ENCODE measurements around the gene IL1R2. TPM values are rescaled to one million over a fixed set of nuclear protein-coding genes. Genes with fewer than 3 reads are reported as not detected.

Gene IL1R2
- total and polyA plus RNA-seq, 4 donors = 7.3 to 902 (median 64.1) TPM

DNA sequence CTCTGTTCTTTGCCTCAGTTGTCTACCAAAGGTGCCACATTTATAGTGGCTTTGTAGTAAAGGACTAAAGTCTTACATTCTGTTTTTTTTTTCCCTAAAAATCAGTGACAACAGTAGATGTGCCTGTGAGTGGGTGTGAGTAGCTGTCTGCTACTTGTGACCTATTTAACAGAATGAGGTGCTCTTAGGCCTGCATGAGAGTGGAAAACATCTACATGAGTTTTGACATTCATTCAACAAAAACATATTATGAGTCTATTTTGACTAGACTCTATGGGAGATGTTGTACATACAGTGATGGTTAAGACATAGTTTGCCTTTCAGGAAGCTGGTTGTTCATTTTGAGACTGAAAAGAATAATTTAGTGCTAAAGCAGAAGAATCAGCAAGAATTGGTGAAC lies 36.7 kb downstream of the IL1R2 start:
- peak overlapping the region in 1 of 2 donors; percentile 74 for H3K27ac ChIP-seq (ENCODE audit: low read depth in 1 of 2, low read length in 1 of 2)

GRCh38 chr2:102029405-102029804 lies 37.6 kb downstream of the IL1R2 start:
- 93 to 95% methylated on average over 2 of the region's 2 CpGs for WGBS, 2 donors
- H3K36me3 ChIP-seq (ENCODE audit: control insufficient read depth in 4 of 4, insufficient read depth in 4 of 4, low read length in 4 of 4) = no peaks in the 10 kb centered on the region
- peaks cover 0 to 53% (median 29%) of the 10 kb centered on the region in 5 donors for H3K4me1 ChIP-seq (ENCODE audit: control insufficient read depth in 5 of 5, insufficient read depth in 5 of 5, low read length in 5 of 5)
- no peak overlapping the region for H3K9ac ChIP-seq (ENCODE audit: insufficient read depth in 1 of 2, low read length in 2 of 2)
- no peak overlapping the region for H3K4me3 ChIP-seq
- ATAC-seq (ENCODE audit: insufficient read depth, low FRiP score) (no peak), DNase-seq (no peak)
- H3K9me3 ChIP-seq (ENCODE audit: control insufficient read depth in 4 of 4, insufficient read depth in 3 of 4, low read length in 3 of 4) = peaks cover 0 to 2% (median 0%) of the 10 kb centered on the region in 4 donors
- no peaks in the 10 kb centered on the region for H3K27me3 ChIP-seq (ENCODE audit: control insufficient read depth in 3 of 3, insufficient read depth in 3 of 3, low read length in 2 of 3)
- no peak overlapping the region for H3K27ac ChIP-seq (ENCODE audit: low read depth in 1 of 2, low read length in 1 of 2)
- TF ChIP-seq, protein P1, sequence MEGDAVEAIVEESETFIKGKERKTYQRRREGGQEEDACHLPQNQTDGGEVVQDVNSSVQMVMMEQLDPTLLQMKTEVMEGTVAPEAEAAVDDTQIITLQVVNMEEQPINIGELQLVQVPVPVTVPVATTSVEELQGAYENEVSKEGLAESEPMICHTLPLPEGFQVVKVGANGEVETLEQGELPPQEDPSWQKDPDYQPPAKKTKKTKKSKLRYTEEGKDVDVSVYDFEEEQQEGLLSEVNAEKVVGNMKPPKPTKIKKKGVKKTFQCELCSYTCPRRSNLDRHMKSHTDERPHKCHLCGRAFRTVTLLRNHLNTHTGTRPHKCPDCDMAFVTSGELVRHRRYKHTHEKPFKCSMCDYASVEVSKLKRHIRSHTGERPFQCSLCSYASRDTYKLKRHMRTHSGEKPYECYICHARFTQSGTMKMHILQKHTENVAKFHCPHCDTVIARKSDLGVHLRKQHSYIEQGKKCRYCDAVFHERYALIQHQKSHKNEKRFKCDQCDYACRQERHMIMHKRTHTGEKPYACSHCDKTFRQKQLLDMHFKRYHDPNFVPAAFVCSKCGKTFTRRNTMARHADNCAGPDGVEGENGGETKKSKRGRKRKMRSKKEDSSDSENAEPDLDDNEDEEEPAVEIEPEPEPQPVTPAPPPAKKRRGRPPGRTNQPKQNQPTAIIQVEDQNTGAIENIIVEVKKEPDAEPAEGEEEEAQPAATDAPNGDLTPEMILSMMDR (IDR thresholded peaks at IDR 0.05; ENCODE audit: control extremely low read depth, extremely low read depth) = no peak

More for the DNA sequence above, 36.7 kb downstream of the IL1R2 start:
- ATAC-seq (ENCODE audit: insufficient read depth, low FRiP score) (no peak), DNase-seq (no peak)
- Histone ChIP-seq H3K27me3 (ENCODE audit: control insufficient read depth in 3 of 3, insufficient read depth in 3 of 3, low read length in 2 of 3) (no peaks in the 10 kb centered on the region), H3K36me3 (ENCODE audit: control insufficient read depth in 4 of 4, insufficient read depth in 4 of 4, low read length in 4 of 4) (no peaks in the 10 kb centered on the region), H3K4me1 (ENCODE audit: control insufficient read depth in 5 of 5, insufficient read depth in 5 of 5, low read length in 5 of 5) (peaks cover 0 to 48% (median 21%) of the 10 kb centered on the region in 5 donors), H3K9ac (ENCODE audit: insufficient read depth in 1 of 2, low read length in 2 of 2) (no peak overlapping the region), H3K4me3 (no peak overlapping the region), H3K9me3 (ENCODE audit: control insufficient read depth in 4 of 4, insufficient read depth in 3 of 4, low read length in 3 of 4) (peaks cover 0 to 2% (median 0%) of the 10 kb centered on the region in 4 donors)
- TF ChIP-seq, protein P1 (IDR thresholded peaks at IDR 0.05; ENCODE audit: control extremely low read depth, extremely low read depth) = no peak

DNA sequence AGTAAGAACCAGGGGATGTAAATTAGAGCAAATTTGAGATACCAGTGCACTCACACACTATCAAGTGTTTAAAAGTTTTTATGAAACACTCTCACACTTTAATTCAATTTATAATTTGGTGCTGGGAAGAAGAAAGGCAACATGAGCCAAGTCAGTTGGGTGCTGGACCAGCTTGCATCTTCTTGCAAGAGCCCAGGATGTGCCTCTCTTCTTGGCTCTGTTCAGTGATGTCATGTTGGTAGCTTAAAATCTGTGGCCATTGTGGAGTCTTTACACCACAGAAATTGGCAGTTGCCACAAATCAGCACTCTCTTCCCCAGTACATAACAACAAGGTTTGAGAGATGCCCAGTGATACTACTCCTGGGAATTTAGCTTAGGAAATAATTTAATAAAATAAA lies 38.2 kb downstream of the IL1R2 start:
- H3K9me3 ChIP-seq (ENCODE audit: control insufficient read depth in 4 of 4, insufficient read depth in 3 of 4, low read length in 3 of 4) = peaks cover 0 to 2% (median 0%) of the 10 kb centered on the region in 4 donors
- peaks cover 0 to 54% (median 29%) of the 10 kb centered on the region in 5 donors for H3K4me1 ChIP-seq (ENCODE audit: control insufficient read depth in 5 of 5, insufficient read depth in 5 of 5, low read length in 5 of 5)
- ATAC-seq (ENCODE audit: insufficient read depth, low FRiP score) (no peak), DNase-seq (no peak)
- H3K4me3 ChIP-seq = no peak overlapping the region
- no peaks in the 10 kb centered on the region for H3K36me3 ChIP-seq (ENCODE audit: control insufficient read depth in 4 of 4, insufficient read depth in 4 of 4, low read length in 4 of 4)
- H3K27ac ChIP-seq (ENCODE audit: low read depth in 1 of 2, low read length in 1 of 2) = no peak overlapping the region
- no peak overlapping the region for H3K9ac ChIP-seq (ENCODE audit: insufficient read depth in 1 of 2, low read length in 2 of 2)
- H3K27me3 ChIP-seq (ENCODE audit: control insufficient read depth in 3 of 3, insufficient read depth in 3 of 3, low read length in 2 of 3) = no peaks in the 10 kb centered on the region
- TF ChIP-seq, protein P1 (IDR thresholded peaks at IDR 0.05; ENCODE audit: control extremely low read depth, extremely low read depth) = no peak

GRCh38 chr2:102030502-102030854 lies 38.7 kb downstream of the IL1R2 start:
- Histone ChIP-seq H3K4me1 (ENCODE audit: control insufficient read depth in 5 of 5, insufficient read depth in 5 of 5, low read length in 5 of 5) (peaks cover 0 to 54% (median 25%) of the 10 kb centered on the region in 5 donors), H3K27me3 (ENCODE audit: control insufficient read depth in 3 of 3, insufficient read depth in 3 of 3, low read length in 2 of 3) (no peaks in the 10 kb centered on the region), H3K36me3 (ENCODE audit: control insufficient read depth in 4 of 4, insufficient read depth in 4 of 4, low read length in 4 of 4) (no peaks in the 10 kb centered on the region), H3K4me3 (no peak overlapping the region), H3K27ac (ENCODE audit: low read depth in 1 of 2, low read length in 1 of 2) (no peak overlapping the region), H3K9ac (ENCODE audit: insufficient read depth in 1 of 2, low read length in 2 of 2) (no peak overlapping the region), H3K9me3 (ENCODE audit: control insufficient read depth in 4 of 4, insufficient read depth in 3 of 4, low read length in 3 of 4) (peaks cover 0 to 2% (median 0%) of the 10 kb centered on the region in 4 donors)
- WGBS, 2 donors = 35 to 39% methylated on average over 1 of the region's 1 CpG
- no peak for DNase-seq
- no peak for ATAC-seq (ENCODE audit: insufficient read depth, low FRiP score)
- TF ChIP-seq, protein P1 (IDR thresholded peaks at IDR 0.05; ENCODE audit: control extremely low read depth, extremely low read depth) = no peak
